K562 (cell line): ENCODE measurements around the gene PGAP2. TPM values are rescaled to one million over a fixed set of nuclear protein-coding genes. Genes with fewer than 3 reads are reported as not detected.

Source experiments
- ATF7 ChIP-seq: fragments of 450-650 bp; IDR thresholded peaks from 2 replicates; pipeline ENCODE4 v1.7.1; 2014; ENCODE audit warnings: mild to moderate bottlenecking, moderate library complexity
- ETS2 ChIP-seq: IDR thresholded peaks from 2 replicates; pipeline ENCODE4 v1.6.1; 2016; ENCODE audit warnings: borderline replicate concordance, missing genetic modification characterization, mild to moderate bottlenecking, moderate library complexity, missing compliant biosample characterization; ENCODE audit not compliant: poor library complexity, severe bottlenecking
- FOXK2 ChIP-seq, 2 experiments: fragments of 450-650 bp; IDR thresholded peaks in 1 of 2; conservative IDR thresholded peaks in 1 of 2; 2 replicates each; pipeline ENCODE4 v1.6.1; 2016; ENCODE audit warnings: low read depth in 2 of 2, mild to moderate bottlenecking in 1 of 2
- MAFK ChIP-seq: IDR thresholded peaks from 2 replicates; pipeline ENCODE4 v1.6.1; 2011; ENCODE audit warnings: low read length, improper control_type of control experiment
- MAZ ChIP-seq, 2 experiments: fragments of 450-650 bp in 1 of 2; sonication (generic) in 1 of 2; formaldehyde crosslinking; IDR thresholded peaks in 1 of 2; conservative IDR thresholded peaks in 1 of 2; 2 replicates each; pipeline versions ENCODE4 v1.4.0 to v1.5.0; 2020; ENCODE audit warnings: mild to moderate bottlenecking in 1 of 2, missing genetic modification reagents in 1 of 2
- MEF2D ChIP-seq: conservative IDR thresholded peaks from 2 replicates; pipeline ENCODE4 v1.6.1; 2016; ENCODE audit warnings: low read depth, missing genetic modification characterization, missing compliant biosample characterization
- POLR2AphosphoS2 ChIP-seq: IDR thresholded peaks from 2 replicates; pipeline ENCODE4 v1.6.1; 2012; ENCODE audit warnings: low read length, improper control_type of control experiment
- PRMT5 ChIP-seq: sonication (generic); formaldehyde crosslinking; IDR thresholded peaks from 2 replicates; pipeline ENCODE4 v1.5.0; 2020; ENCODE audit warnings: missing genetic modification reagents
- STAT5A ChIP-seq: IDR thresholded peaks from 2 replicates; pipeline ENCODE4 v1.6.1; 2012; ENCODE audit warnings: low read length, inconsistent platforms, borderline replicate concordance
- TAF15 ChIP-seq: fragments of 200-400 bp; formaldehyde crosslinking; IDR thresholded peaks from 2 replicates; pipeline ENCODE4 v1.6.1; 2017; ENCODE audit warnings: mild to moderate bottlenecking, low read depth, low read length, moderate library complexity
- ZNF263 ChIP-seq: sonication (generic); formaldehyde crosslinking; IDR thresholded peaks from 2 replicates; pipeline ENCODE4 v1.8.0; 2022; ENCODE audit warnings: mild to moderate bottlenecking, missing genetic modification reagents, borderline replicate concordance
- polyA plus RNA-seq, 8 experiments: library from polyadenylated mRNA; depleted of rRNA in 4 of 8; stranded (reverse) in 5 of 8; unstranded in 3 of 8; fragments of >200 nt; fragmentation: Nextera tagmentation in 2 of 8; fragmentation: Illumina TruSeq in 1 of 8; extraction: Ambion mirVana in 2 of 8; extraction: Trizol in 1 of 8; gene quantifications; 2 replicates each; pipeline versions ENCODE4 v1.2.1 to v1.2.3, GENCODE V29; 2011 to 2014; ENCODE audit warnings: inconsistent platforms in 1 of 8, missing spikeins in 1 of 8
- total RNA-seq, 7 experiments: library from RNA; depleted of rRNA in 6 of 7; stranded (reverse); fragments of >200 nt in 6 of 7; fragmentation: Illumina TruSeq in 2 of 7; extraction: Trizol in 2 of 7; gene quantifications; 2 replicates each; pipeline versions ENCODE4 v1.2.1 to v1.2.3, GENCODE V29; 2011 to 2021; ENCODE audit warnings: low replicate concordance in 1 of 7
- TF ChIP-seq, protein P1 (sequence below): fragments of 450-650 bp; IDR thresholded peaks from 2 replicates; pipeline ENCODE4 v1.6.1; 2016; ENCODE audit warnings: low read depth
- TF ChIP-seq, protein P2 (sequence below), 2 experiments: IDR thresholded peaks in 1 of 2; conservative IDR thresholded peaks in 1 of 2; 2 replicates each; pipeline ENCODE4 v1.6.1; 2016; ENCODE audit warnings: low read depth in 2 of 2, mild to moderate bottlenecking in 1 of 2, missing compliant biosample characterization in 1 of 2, missing genetic modification characterization in 1 of 2, moderate library complexity in 1 of 2
- TF ChIP-seq, protein P3 (sequence below): fragments of 250-450 bp; sonication (Bioruptor Pico); IDR thresholded peaks from 2 replicates; pipeline ENCODE4 v1.9.0; 2021; ENCODE audit warnings: mild to moderate bottlenecking

Gene PGAP2
- total and polyA plus RNA-seq, 9 of the 15 experiments (the other 6 are each of a cell fraction or from before 2014, with no cell fraction given) = 17.9 to 47.2 (median 33.7) TPM

DNA sequence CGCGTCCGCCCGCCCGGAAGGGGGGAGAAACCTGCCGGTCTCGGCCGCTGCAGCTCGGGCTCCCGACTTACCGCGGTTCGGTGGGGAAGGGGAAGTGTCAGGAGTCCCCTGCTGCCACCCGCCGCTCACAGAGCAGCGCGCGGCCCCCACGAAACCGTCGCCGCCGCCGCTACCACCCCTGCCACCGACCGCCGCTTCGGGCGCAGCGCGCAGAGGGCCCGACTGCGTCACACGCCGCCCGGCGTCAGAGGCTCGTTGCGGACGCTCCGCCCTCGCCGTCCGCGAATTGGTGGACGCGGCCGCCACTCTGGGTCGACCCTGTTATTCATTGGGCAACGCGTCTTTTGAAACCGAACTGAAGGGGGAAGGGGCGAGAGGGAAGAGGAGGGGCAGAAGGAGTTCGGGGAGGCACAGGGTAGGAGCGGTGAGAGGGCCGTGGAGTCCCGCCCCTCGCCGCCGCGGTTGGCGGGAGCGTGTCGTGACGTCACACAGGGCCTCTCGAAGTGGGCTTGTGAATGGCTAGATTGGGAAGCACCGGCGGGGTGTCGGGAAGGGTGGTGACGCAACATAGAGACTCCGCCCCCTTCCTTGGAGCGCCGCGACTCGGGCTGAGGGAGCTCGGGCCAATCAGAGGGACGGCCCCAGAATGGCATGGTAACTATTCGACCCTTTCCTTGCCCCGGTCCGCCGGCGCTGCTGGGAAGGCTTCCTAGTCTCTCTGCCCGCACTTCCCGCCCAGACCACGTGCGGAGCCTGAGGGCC lies 10.8 kb upstream of the PGAP2 start, which contains the start of gene NUP98 (continued):
- TF ChIP-seq, protein P1, sequence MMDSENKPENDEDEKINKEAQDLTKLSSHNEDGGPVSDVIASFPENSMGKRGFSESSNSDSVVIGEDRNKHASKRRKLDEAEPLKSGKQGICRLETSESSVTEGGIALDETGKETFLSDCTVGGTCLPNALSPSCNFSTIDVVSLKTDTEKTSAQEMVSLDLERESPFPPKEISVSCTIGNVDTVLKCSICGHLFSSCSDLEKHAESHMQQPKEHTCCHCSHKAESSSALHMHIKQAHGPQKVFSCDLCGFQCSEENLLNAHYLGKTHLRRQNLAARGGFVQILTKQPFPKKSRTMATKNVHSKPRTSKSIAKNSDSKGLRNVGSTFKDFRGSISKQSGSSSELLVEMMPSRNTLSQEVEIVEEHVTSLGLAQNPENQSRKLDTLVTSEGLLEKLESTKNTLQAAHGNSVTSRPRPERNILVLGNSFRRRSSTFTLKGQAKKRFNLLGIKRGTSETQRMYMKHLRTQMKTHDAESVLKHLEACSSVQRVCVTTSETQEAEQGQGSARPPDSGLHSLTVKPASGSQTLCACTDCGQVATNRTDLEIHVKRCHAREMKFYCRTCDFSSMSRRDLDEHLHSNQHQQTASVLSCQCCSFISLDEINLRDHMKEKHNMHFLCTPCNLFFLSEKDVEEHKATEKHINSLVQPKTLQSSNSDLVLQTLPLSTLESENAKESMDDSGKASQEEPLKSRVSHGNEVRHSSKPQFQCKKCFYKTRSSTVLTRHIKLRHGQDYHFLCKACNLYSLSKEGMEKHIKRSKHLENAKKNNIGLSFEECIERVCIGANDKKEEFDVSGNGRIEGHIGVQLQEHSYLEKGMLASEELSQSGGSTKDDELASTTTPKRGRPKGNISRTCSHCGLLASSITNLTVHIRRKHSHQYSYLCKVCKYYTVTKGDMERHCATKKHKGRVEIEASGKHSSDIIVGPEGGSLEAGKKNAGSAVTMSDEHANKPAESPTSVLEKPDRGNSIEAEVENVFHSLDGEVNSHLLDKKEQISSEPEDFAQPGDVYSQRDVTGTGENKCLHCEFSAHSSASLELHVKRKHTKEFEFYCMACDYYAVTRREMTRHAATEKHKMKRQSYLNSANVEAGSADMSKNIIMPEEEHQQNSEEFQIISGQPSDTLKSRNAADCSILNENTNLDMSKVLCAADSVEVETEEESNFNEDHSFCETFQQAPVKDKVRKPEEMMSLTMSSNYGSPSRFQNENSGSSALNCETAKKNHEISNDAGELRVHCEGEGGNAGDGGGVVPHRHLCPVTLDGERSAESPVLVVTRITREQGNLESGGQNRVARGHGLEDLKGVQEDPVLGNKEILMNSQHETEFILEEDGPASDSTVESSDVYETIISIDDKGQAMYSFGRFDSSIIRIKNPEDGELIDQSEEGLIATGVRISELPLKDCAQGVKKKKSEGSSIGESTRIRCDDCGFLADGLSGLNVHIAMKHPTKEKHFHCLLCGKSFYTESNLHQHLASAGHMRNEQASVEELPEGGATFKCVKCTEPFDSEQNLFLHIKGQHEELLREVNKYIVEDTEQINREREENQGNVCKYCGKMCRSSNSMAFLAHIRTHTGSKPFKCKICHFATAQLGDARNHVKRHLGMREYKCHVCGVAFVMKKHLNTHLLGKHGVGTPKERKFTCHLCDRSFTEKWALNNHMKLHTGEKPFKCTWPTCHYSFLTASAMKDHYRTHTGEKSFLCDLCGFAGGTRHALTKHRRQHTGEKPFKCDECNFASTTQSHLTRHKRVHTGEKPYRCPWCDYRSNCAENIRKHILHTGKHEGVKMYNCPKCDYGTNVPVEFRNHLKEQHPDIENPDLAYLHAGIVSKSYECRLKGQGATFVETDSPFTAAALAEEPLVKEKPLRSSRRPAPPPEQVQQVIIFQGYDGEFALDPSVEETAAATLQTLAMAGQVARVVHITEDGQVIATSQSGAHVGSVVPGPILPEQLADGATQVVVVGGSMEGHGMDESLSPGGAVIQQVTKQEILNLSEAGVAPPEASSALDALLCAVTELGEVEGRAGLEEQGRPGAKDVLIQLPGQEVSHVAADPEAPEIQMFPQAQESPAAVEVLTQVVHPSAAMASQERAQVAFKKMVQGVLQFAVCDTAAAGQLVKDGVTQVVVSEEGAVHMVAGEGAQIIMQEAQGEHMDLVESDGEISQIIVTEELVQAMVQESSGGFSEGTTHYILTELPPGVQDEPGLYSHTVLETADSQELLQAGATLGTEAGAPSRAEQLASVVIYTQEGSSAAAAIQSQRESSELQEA = no peak
- TF ChIP-seq FOXK2 (conservative IDR thresholded peaks at IDR 0.05 in 1 of 2, IDR thresholded peaks at IDR 0.05 in 1 of 2; ENCODE audit: low read depth in 2 of 2) (peak in 1 of 2 experiments; percentile 55; a peak in 1 of 4 replicates), ETS2 (tag) (no peak), MAFK (no peak), MAZ (CRISPR knock-in tag; conservative IDR thresholded peaks at IDR 0.05 in 1 of 2, IDR thresholded peaks at IDR 0.05 in 1 of 2) (peak; percentile 91 to 96), ATF7 (peak; percentile 99), STAT5A (no peak), ZNF263 (peak; percentile 33; the same call in 1 of the 2 replicates), PRMT5 (no peak), MEF2D (no peak), TAF15 (no peak), POLR2AphosphoS2 (no peak)
- TF ChIP-seq, protein P2, sequence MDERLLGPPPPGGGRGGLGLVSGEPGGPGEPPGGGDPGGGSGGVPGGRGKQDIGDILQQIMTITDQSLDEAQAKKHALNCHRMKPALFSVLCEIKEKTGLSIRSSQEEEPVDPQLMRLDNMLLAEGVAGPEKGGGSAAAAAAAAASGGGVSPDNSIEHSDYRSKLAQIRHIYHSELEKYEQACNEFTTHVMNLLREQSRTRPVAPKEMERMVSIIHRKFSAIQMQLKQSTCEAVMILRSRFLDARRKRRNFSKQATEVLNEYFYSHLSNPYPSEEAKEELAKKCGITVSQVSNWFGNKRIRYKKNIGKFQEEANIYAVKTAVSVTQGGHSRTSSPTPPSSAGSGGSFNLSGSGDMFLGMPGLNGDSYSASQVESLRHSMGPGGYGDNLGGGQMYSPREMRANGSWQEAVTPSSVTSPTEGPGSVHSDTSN (CRISPR knock-in tag; IDR thresholded peaks at IDR 0.05; ENCODE audit: low read depth) = peak; percentile 97
- TF ChIP-seq, protein P2 (tag; conservative IDR thresholded peaks at IDR 0.05; ENCODE audit: low read depth) = peak; percentile 98
- TF ChIP-seq, protein P3, sequence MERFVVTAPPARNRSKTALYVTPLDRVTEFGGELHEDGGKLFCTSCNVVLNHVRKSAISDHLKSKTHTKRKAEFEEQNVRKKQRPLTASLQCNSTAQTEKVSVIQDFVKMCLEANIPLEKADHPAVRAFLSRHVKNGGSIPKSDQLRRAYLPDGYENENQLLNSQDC (CRISPR knock-in tag) = peak; percentile 71; the same call in 1 of the 2 replicates
